Measurements from ENCODE around the gene GAS2. TPM values are rescaled to one million over a fixed set of nuclear protein-coding genes. Genes with fewer than 3 reads are reported as not detected.

The GAS2 gene
- total RNA-seq, 1 experiment from 2014 or later, result 2.8 TPM

- DNase-seq, result no peak
- no peak overlapping the region for H3K4me2 ChIP-seq
- no peaks in the 10 kb centered on the region for H3K4me1 ChIP-seq (replicated peaks; ENCODE audit: insufficient read depth)
- intact Hi-C loops (cut with micrococcal nuclease; ENCODE audit: unreplicated experiment), result no loop called here
- H4K20me1 ChIP-seq (ENCODE audit: insufficient read depth), result no peaks in the 10 kb centered on the region
- TF ChIP-seq EZH2 (IDR thresholded peaks at IDR 0.05; ENCODE audit: low read depth), result no peak
- TF ChIP-seq CTCF (conservative IDR thresholded peaks at IDR 0.05), result no peak
- no peak overlapping the region for H3K27ac ChIP-seq
- H3K27me3 ChIP-seq (ENCODE audit: insufficient read depth, low read depth), result no peaks in the 10 kb centered on the region
- H3K36me3 ChIP-seq (ENCODE audit: low read depth), result no peaks in the 10 kb centered on the region
- H3K79me2 ChIP-seq (ENCODE audit: low read depth), result no peaks in the 10 kb centered on the region
- CTCF ChIA-PET, result no interaction called here
- no peaks in the 10 kb centered on the region for H3K9me3 ChIP-seq (ENCODE audit: insufficient read depth, low read depth)
- no peaks in the 10 kb centered on the region for H3F3A ChIP-seq (ENCODE audit: insufficient read depth, low read depth)
- POLR2A ChIA-PET (ENCODE audit: unreplicated experiment), result no interaction called here
- H3K4me3 ChIP-seq, result no peak overlapping the region
- no TSS peak for BruUV-seq (replicated peaks)
- no peaks in the 10 kb centered on the region; the same call in 1 of the 2 replicates for H3K9me2 ChIP-seq (ENCODE audit: insufficient read depth)
- no peak overlapping the region for H2AFZ ChIP-seq
These were observed 108.3 kb downstream of the GAS2 start for GRCh38 chr11:22774716-22775115.

GRCh38 chr11:22775248-22775647, 108.8 kb downstream of the GAS2 start:
- Histone ChIP-seq H3K27ac (no peak overlapping the region), H3K9me3 (ENCODE audit: insufficient read depth, low read depth) (no peaks in the 10 kb centered on the region), H3K4me1 (replicated peaks; ENCODE audit: insufficient read depth) (no peaks in the 10 kb centered on the region), H3F3A (ENCODE audit: insufficient read depth, low read depth) (no peaks in the 10 kb centered on the region), H3K4me3 (no peak overlapping the region), H3K9me2 (ENCODE audit: insufficient read depth) (no peaks in the 10 kb centered on the region; the same call in 1 of the 2 replicates), H4K20me1 (ENCODE audit: insufficient read depth) (no peaks in the 10 kb centered on the region), H3K27me3 (ENCODE audit: insufficient read depth, low read depth) (no peaks in the 10 kb centered on the region), H3K79me2 (ENCODE audit: low read depth) (no peaks in the 10 kb centered on the region), H3K36me3 (ENCODE audit: low read depth) (no peaks in the 10 kb centered on the region), H2AFZ (no peak overlapping the region), H3K4me2 (no peak overlapping the region)
- TF ChIP-seq CTCF (conservative IDR thresholded peaks at IDR 0.05), result no peak
- ChIA-PET CTCF (no interaction called here), POLR2A (ENCODE audit: unreplicated experiment) (no interaction called here)
- no peak for DNase-seq
- BruUV-seq (replicated peaks), result no TSS peak
- intact Hi-C loops (cut with micrococcal nuclease; ENCODE audit: unreplicated experiment), result no loop called here

- no peak for DNase-seq
- no peaks in the 10 kb centered on the region for H3K9me3 ChIP-seq (ENCODE audit: insufficient read depth, low read depth)
- no peak overlapping the region for H3K4me2 ChIP-seq
- ChIA-PET CTCF (no interaction called here), POLR2A (ENCODE audit: unreplicated experiment) (no interaction called here)
- no peaks in the 10 kb centered on the region for H4K20me1 ChIP-seq (ENCODE audit: insufficient read depth)
- no peaks in the 10 kb centered on the region for H3K27me3 ChIP-seq (ENCODE audit: insufficient read depth, low read depth)
- TF ChIP-seq EZH2 (IDR thresholded peaks at IDR 0.05; ENCODE audit: low read depth) (no peak), CTCF (conservative IDR thresholded peaks at IDR 0.05) (no peak)
- no peaks in the 10 kb centered on the region for H3K4me1 ChIP-seq (replicated peaks; ENCODE audit: insufficient read depth)
- no TSS peak for BruUV-seq (replicated peaks)
- no peaks in the 10 kb centered on the region; the same call in 1 of the 2 replicates for H3K9me2 ChIP-seq (ENCODE audit: insufficient read depth)
- H2AFZ ChIP-seq, result no peak overlapping the region
- H3K36me3 ChIP-seq (ENCODE audit: low read depth), result no peaks in the 10 kb centered on the region
- no peaks in the 10 kb centered on the region for H3F3A ChIP-seq (ENCODE audit: insufficient read depth, low read depth)
- H3K79me2 ChIP-seq (ENCODE audit: low read depth), result no peaks in the 10 kb centered on the region
- no peak overlapping the region for H3K27ac ChIP-seq
- intact Hi-C loops (cut with micrococcal nuclease; ENCODE audit: unreplicated experiment), result no loop called here
- H3K4me3 ChIP-seq, result no peak overlapping the region
These were observed 112.2 kb downstream of the GAS2 start for GRCh38 chr11:22778642-22779041.

Data from PC-9 (cell line).